GM19239 (cell line): ENCODE data around the gene C4orf54.

ENCODE experiments used
- DNase-seq: peaks from one replicate; pipeline ENCODE4 v3.0.0; 2011; ENCODE audit warnings: low spot score; ENCODE audit not compliant: insufficient read length
- FAIRE-seq: peaks from 2 replicates; lab custom pipeline; 2011; peaks lifted over from hg19 to GRCh38; lab: Jason Lieb, UNC

The C4orf54 gene

GRCh38 chr4:99657798-99658197 is at the start of gene C4orf54:
Gene C4orf54 (minus strand): TSS chr4:99657828. CDS start chr4:99654648, 3,180 bp downstream.
- DNase-seq, result no peak

GRCh38 chr4:99705891-99706290 is 48.3 kb upstream of the C4orf54 start:
- DNase-seq (no peak), FAIRE-seq (no peak)

More at GRCh38 chr4:99657798-99658197, at the start of gene C4orf54:
- no peak for FAIRE-seq

- FAIRE-seq (no peak), DNase-seq (no peak)
Observed at GRCh38 chr4:99696801-99697200, 39.2 kb upstream of the C4orf54 start.

DNA sequence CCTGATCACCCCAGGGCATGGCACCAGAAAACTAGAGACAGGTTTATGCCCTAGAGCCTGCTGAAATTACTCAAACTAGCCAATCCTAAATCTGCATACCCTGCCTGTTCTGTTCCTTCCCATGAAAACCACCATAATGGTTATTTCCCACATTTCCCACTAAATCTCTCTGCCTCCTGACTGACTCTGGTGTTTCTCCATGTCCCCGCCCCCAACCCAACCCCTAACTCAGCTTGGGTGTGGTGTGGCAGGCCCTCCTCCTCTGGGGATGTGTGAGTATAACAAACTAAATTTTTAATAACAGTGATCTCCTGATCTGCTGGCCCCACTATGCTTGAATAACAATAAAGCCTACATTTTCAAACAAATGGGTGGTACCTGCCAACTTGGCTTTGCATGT is 35.5 kb upstream of the C4orf54 start:
- no peak for DNase-seq
- no peak for FAIRE-seq

DNA sequence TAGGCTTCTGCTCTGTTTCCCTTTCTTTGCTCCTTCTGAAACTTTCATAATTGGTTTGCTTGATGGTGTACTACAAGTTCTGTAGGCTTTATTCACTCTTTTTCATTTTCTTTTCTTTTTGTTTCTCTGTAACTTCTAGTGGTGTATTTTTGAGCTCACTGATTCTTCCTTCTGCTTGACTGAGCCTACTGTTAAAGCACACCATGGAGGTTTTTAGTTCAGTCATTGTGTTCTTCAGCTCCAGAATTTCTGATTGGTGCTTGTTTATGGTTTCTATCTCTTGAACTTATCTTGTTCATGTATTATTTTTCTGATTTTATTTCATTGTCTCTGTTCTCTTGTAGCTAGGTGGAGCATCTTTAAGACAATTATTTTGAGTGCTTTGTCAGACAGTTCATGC is 33.4 kb upstream of the C4orf54 start:
- no peak for FAIRE-seq
- no peak for DNase-seq

GRCh38 chr4:99690472-99690871 is 32.8 kb upstream of the C4orf54 start:
- no peak for DNase-seq
- no peak for FAIRE-seq

DNA sequence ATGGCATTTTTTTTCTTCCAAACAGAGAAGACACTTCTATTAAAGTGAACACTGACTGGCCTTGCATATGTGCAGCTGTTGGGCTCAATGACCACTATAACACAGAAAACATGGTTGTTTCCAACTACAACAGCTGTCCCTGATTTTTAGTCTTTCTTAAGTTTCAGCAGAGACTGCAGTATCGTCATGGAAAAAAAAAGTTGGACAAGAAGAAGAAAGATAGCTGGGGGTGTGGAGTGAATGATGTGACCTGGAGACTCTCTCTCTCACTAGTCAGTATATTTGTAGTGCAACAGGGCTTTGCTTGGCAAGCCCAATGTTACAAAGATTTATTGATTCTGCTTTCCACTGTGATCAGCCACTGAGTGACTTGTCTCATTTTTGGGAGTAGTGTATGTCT is 29.5 kb upstream of the C4orf54 start:
- FAIRE-seq, result no peak
- DNase-seq, result no peak

DNA sequence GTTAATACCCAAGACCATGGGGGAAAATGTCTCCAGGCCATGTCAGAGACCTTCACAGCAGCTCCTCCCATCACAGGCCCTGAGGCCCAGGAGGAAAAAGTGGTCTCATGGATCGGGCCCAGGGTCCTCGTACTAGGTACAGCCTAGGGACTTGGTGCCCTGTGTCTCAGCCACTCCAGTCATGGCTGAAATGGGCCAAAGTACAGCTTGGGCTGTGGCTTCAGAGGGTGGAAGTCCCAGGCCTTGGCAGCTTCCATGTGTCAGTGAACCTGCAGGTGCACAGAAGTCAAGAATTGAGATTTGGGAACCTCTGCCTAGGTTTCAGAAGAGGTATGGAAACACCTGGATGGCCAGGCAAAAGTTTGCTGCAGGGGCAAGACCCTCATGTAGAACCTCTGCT is 27.6 kb upstream of the C4orf54 start:
- no peak for FAIRE-seq
- DNase-seq, result no peak

DNA sequence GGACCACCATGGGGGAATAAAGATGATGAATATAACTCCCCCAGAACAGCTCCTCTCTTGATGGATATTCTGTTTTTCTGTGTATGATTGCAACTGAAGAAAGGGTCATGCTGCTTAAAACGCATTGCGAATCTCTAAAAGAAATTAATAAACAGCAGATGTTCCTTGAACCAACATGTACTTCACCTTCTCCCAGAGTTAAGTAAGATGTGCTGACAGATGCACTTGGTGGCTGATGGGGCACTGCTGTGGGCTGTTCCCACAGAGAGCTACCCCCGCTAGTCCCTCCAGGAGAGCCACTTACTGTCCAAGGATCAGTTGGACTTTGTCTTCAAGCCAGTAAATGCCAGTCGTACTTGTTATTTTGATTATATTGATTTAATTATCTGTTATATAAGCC is 26.3 kb upstream of the C4orf54 start:
- FAIRE-seq (no peak), DNase-seq (no peak)

- DNase-seq (no peak), FAIRE-seq (no peak)
Observed at GRCh38 chr4:99679976-99680375, 22.3 kb upstream of the C4orf54 start.

DNA sequence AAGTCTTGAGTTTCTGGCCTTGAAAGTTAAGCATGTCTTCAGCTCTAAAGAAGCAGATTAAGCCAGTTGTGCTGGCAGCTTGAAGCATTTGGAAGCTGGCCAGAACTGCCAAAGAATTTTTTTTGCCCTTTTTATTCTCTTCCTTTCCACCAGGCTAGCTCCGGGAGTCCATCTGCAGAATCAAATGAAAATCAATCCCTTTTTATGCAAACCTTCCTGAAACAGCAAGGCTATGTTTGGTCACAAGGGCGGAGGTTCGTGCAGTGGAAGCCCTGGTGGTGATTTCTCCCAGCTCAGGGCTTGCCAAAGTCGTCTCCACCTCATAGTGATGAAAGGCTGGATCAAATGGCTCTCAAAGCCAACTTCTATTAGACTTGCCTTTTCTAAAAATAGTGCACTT is 21.6 kb upstream of the C4orf54 start:
- no peak for FAIRE-seq
- DNase-seq, result no peak

DNA sequence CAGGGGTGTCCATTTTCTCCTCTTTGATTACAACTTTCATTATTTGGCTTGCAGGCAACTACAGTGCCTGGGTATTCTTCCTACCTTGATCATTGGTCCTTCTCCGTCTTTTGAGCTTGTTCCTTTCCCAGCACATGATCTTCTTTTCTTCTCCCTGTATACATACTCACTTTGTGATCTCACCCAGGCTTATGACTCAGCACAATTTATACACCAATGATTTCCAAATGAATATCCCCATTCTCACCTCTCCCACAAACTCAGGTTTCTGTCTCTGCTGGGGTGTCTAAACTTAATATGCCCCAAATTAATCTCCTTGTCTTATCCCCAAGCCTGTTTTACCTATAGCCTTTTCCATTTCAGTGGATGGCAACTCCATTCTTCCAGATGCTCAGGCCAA is 19.5 kb upstream of the C4orf54 start:
- DNase-seq, result no peak
- no peak for FAIRE-seq

DNA sequence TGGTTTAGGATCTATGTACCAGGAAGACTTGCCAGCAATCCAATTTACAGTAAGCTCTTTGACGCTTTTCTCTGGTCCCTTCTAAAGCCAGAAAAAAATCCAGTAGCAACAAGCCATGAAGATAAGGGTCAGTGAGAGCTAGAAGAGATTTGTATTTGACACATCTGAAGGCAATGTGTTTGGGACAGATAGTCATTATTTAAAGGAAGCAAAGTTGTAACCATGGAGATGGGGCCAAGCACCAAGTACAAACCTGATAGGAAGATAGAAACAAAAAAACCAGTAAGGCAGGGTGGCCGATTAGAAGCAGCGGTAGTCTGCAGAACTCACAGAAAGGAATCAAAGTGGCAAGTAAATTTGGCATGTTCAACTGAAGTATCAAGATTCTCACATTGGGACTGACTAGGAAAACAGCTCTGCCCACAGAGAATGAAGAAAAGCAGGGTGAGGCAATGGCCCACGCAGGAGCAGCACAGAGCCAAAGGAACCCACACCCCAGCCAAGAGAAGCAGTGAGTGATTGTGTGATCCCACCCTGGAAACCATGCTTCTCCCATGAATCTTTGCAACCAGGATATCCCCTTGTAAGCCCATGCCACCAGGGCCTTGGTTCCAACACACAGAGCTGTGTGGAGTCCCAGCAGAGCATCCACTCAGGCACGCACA is 12.9 kb upstream of the C4orf54 start:
- DNase-seq, result no peak

GRCh38 chr4:99669084-99669483 is 11.5 kb upstream of the C4orf54 start:
- FAIRE-seq, result no peak
- no peak for DNase-seq

More for the DNA sequence above, 12.9 kb upstream of the C4orf54 start:
- FAIRE-seq, result no peak

DNA sequence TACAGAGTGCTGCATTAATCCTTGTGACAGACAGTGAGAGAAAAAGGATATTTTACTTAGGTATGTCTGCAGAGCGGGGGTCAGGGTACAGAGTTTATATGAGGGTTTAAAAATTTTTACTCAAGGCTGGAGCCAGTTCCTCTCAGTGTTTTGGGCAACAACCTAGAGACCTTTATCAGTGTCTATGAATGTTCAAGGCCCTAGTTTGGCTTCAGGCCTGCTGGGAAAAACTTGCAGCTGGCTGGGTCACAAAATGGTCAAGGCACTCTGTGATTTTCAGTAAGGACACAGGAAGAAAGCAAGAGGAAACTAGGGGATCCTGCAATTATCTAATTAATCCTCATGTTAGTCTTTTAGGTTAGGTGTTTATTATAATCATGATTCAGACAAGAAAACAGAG is 10.8 kb upstream of the C4orf54 start:
- DNase-seq, result no peak
- FAIRE-seq, result no peak

GRCh38 chr4:99665983-99666382 is 8.4 kb upstream of the C4orf54 start:
- DNase-seq (no peak), FAIRE-seq (no peak)

- FAIRE-seq, result no peak
- DNase-seq, result no peak
Observed at GRCh38 chr4:99664716-99665115, 7.1 kb upstream of the C4orf54 start.

DNA sequence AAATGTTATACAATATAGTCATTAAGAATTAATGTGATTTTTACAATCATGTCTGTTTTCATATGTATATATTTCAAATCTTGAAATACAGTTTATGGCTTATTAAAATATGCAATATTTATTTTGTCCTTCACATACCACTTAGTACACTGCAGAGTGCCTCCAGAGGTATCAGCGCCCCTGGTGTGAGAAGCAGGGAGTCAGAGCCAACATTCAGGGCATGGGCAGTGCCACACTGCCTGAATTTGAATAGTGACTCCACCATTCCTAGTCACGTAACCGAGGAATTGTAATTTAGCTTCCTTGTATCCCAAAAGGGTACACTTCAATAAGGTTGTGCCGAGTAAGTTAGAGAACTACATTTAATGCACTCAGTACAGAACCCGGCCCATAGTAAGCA is 4.3 kb upstream of the C4orf54 start:
- FAIRE-seq (no peak), DNase-seq (no peak)

DNA sequence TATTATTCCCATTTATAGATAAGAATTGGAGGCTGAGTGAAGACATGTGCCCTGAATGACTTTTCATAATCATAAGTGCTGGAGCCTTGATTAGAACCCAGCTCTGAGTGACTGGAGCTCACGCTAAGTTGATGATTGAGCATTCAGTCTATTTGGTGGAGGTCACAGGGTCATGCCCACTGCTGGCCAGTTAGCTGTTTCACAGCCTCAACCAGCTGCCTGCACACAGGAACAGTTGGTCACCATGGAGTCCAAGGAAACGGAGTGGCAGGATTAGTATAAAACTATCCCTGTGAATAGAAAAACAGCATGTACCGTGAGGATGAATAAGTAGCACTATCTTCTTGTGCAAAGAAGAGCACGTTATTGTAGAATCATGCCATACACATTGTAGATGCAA is 1.0 kb upstream of the C4orf54 start:
- no peak for DNase-seq
- FAIRE-seq, result no peak

DNA sequence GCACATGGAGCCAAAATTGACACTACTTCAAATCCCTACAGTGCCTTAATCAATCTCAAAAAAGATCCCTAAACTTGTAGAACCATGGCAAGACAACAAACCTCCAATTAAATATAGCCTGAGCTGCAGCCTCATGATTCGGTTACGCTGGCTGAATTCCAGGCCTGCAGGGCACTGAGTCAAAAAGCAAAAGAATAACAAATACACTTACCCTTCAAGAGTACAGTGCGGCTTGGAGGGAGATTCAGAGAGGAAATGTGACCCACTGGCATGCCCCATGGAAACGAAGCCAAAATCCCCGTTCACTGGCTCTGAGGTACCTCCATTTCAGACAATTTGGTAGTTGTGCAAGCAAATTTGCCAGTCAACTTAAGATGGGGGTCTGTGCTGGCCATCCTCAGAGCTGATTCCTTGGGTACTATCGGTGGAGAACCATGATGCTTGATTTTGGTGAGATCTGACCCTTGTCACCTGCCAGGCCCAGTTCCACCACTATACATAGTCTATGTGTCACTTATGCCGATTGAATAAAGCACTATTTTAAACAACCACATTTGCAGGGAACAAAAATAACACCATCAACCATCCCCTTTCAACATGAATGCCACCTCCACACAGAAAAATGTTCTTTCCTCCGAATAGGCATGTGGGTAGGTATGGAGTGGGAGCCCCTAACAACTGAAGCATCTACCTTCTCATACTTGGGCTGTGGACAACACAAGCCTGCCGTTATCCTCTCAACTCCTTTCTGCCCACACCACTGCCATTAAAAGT is 2.1 kb downstream of the C4orf54 start:
- DNase-seq, result no peak
- no peak for FAIRE-seq

GRCh38 chr4:99654361-99654761 is 3.3 kb downstream of the C4orf54 start:
- DNase-seq, result no peak
- no peak for FAIRE-seq

DNA sequence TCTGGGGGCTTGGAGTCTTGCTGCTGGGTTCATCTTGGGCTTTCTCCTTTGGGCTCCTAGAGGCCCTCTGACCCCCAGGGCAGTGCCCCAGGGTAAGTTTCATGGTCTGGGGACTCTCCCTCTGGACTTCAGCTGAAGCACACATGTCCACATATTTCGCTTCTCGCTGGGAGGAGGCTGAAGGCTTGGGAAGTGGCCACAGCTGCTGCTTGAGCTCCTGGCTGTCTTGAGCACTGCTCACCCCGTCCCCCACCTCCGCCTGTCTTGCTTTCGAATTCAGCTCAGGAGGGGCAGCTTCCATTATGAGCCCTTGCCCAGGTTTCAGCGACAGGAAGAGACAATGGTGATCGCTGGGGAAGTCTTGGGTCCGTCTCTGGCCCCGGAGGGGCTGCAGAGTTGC is 3.7 kb downstream of the C4orf54 start:
- FAIRE-seq (no peak), DNase-seq (no peak)
